Left ventricle myocardium inferior (tissue), 1 donor: ENCODE results near the gene FTCD. TPM values are rescaled to one million over a fixed set of nuclear protein-coding genes. Genes with fewer than 3 reads are reported as not detected.

Experiments used
- DNase-seq: peaks from one replicate; pipeline ENCODE4 v3.0.0-alpha.2; 2020
- H3K27ac ChIP-seq: fragments of 200-600 bp; replicated peaks from 2 replicates; pipeline ENCODE4 v1.8.0; 2021
- H3K27me3 ChIP-seq: fragments of 200-600 bp; 2 replicates; pipeline ENCODE4 v1.8.0; 2021; ENCODE audit warnings: low read depth
- H3K36me3 ChIP-seq: fragments of 200-600 bp; 2 replicates; pipeline ENCODE4 v1.8.0; 2021
- H3K4me1 ChIP-seq: fragments of 200-600 bp; 2 replicates; pipeline ENCODE4 v1.8.0; 2021
- H3K4me3 ChIP-seq: fragments of 200-600 bp; 2 replicates; pipeline ENCODE4 v1.8.0; 2021; ENCODE audit warnings: mild to moderate bottlenecking, moderate library complexity
- H3K9me3 ChIP-seq: fragments of 200-600 bp; replicated peaks from 2 replicates; pipeline ENCODE4 v1.8.0; 2021
- intact Hi-C: fragments of 100-400 bp; cut with micrococcal nuclease; formaldehyde crosslinking; loops from one replicate; pipeline ENCODE4 v1.11.0; 2022
- total RNA-seq: library from RNA; stranded (reverse); fragmentation: NEBNext Ultra II Directional; extraction: Animal tissue kit (Norgen Biotek cat#: 25700); gene quantifications from one replicate; pipeline ENCODE4 v1.2.1, GENCODE V29; 2021
- TF ChIP-seq, protein P1 (sequence below): fragments of 200-600 bp; IDR thresholded peaks from 2 replicates; pipeline ENCODE4 v1.8.0; 2021; ENCODE audit warnings: antibody characterized with exemption, mild to moderate bottlenecking, borderline replicate concordance
- donor health status: DM: no; HTN: yes; CAD: no; lungs with severe emphysema.

FTCD gene
- total RNA-seq, 1 donor from 2014 or later = 2.2 TPM

DNA sequence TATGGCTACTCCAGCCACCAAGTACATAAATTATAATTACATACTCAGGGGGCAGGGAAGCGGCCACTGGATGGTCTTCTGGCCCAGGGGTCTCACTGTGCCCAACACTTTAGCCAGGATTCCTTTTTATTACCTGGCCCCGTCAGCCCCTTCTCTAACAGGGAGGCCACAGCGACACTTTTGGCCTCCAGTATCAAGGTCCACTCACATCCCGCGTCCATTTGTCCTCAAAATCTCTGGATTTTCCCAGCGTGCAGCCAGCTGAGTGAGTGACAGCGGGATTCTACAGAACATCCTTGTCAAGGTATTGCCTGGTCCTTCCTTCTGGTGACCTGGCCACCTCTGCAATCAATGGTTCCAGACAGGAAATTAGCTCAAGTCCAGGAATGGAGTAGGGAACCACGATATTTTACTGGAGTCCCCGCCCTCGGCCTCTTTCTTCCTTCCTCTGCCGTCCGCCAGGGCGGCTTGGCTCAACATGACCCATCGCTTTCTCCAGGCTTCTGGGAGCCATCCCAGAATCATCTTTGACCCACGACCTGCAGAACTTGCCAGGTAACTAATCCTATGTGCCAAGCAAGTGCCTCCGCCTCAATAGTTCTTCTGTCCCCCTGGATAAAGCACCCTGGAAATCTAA lies 60.2 kb downstream of the FTCD start:
- DNase-seq = no peak

DNA sequence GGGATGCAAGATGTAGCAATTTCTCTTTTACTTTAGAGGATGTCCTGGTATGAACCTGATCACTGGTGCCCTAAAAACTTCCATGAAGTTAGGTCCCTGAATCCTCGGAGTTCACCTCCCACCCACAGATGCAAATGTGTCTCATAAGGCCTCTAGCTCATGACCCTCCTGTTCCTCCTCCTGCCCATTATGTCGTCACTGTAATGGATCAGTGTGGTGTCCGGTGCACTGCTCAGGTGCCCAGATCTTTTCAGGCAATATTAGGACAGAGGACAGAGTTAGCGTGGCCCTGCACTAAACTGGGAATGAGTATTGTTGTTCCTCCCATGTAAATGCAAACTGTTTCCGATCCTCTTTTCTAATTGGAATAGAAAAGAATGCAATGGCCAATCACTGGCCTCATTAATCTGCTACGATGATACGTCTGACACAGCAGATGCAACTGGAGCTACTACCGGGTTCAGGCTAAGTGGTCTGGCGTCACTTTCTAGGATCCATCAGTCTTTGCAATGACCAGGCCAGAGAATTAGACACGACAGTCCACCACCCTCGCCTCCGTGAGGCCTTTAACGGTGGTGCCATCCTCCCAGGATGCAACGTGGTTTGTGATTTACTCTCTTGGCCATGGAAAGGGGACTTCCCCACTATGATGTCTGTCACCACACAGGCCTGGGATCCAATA lies 60.8 kb downstream of the FTCD start:
- H3K9me3 ChIP-seq = no peaks in the 10 kb centered on the region
- intact Hi-C loops = no loop called here
- no peak overlapping the region for H3K27ac ChIP-seq
- no peaks in the 10 kb centered on the region for H3K36me3 ChIP-seq
- DNase-seq = no peak
- H3K4me3 ChIP-seq = no peak overlapping the region
- peaks cover 14% of the 10 kb centered on the region for H3K27me3 ChIP-seq
- TF ChIP-seq, protein P1, sequence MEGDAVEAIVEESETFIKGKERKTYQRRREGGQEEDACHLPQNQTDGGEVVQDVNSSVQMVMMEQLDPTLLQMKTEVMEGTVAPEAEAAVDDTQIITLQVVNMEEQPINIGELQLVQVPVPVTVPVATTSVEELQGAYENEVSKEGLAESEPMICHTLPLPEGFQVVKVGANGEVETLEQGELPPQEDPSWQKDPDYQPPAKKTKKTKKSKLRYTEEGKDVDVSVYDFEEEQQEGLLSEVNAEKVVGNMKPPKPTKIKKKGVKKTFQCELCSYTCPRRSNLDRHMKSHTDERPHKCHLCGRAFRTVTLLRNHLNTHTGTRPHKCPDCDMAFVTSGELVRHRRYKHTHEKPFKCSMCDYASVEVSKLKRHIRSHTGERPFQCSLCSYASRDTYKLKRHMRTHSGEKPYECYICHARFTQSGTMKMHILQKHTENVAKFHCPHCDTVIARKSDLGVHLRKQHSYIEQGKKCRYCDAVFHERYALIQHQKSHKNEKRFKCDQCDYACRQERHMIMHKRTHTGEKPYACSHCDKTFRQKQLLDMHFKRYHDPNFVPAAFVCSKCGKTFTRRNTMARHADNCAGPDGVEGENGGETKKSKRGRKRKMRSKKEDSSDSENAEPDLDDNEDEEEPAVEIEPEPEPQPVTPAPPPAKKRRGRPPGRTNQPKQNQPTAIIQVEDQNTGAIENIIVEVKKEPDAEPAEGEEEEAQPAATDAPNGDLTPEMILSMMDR = no peak
- H3K4me1 ChIP-seq = peaks cover 44% of the 10 kb centered on the region

More for the DNA sequence above, 60.2 kb downstream of the FTCD start:
- no peaks in the 10 kb centered on the region for H3K36me3 ChIP-seq
- intact Hi-C loops = no loop called here
- H3K4me3 ChIP-seq = no peak overlapping the region
- no peaks in the 10 kb centered on the region for H3K9me3 ChIP-seq
- peak overlapping the region; percentile 38 for H3K27ac ChIP-seq
- peaks cover 15% of the 10 kb centered on the region for H3K27me3 ChIP-seq
- H3K4me1 ChIP-seq = peaks cover 51% of the 10 kb centered on the region
- TF ChIP-seq, protein P1 = peak; percentile 30

DNA sequence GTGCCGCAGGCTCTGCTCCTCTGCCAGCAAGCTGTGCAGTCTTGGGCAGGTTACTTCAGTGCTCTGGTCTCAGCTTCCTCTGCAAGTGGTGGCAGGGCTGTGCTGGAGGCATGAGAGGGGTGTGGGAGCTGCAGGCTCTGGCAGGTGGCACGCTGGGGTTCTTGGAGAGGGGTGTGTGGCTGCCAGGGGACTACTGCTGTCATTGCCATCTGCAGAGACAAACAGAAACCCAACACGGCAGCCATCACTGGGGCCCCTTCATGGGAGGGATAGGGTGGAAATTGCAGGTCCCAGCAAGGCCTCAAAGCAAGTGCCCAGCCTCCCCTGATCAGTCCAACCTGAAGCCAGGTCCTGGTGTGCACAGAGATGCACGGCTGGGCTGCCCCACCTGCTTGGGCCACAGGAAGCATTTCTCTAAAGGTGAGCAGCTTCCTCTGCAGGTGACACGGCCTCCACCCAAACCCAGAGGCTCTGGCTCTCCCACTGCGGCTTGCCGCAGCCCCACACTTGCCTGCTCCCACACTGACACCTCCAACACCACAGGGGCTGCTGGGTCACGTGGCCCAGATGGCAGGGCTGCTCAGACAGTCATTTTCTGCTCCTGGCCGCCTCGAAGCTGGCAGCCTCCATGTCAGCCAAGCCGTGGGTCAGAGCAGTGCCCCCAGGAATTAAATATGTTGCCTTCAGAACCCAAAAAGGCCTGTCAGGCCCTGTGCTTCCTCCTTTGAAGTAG lies 61.5 kb downstream of the FTCD start:
- TF ChIP-seq, protein P1 = no peak
- Histone ChIP-seq H3K36me3 (no peaks in the 10 kb centered on the region), H3K27ac (no peak overlapping the region), H3K9me3 (peaks cover 3% of the 10 kb centered on the region), H3K27me3 (peaks cover 10% of the 10 kb centered on the region), H3K4me1 (peaks cover 38% of the 10 kb centered on the region), H3K4me3 (no peak overlapping the region)
- intact Hi-C loops = no loop called here
- no peak for DNase-seq

DNA sequence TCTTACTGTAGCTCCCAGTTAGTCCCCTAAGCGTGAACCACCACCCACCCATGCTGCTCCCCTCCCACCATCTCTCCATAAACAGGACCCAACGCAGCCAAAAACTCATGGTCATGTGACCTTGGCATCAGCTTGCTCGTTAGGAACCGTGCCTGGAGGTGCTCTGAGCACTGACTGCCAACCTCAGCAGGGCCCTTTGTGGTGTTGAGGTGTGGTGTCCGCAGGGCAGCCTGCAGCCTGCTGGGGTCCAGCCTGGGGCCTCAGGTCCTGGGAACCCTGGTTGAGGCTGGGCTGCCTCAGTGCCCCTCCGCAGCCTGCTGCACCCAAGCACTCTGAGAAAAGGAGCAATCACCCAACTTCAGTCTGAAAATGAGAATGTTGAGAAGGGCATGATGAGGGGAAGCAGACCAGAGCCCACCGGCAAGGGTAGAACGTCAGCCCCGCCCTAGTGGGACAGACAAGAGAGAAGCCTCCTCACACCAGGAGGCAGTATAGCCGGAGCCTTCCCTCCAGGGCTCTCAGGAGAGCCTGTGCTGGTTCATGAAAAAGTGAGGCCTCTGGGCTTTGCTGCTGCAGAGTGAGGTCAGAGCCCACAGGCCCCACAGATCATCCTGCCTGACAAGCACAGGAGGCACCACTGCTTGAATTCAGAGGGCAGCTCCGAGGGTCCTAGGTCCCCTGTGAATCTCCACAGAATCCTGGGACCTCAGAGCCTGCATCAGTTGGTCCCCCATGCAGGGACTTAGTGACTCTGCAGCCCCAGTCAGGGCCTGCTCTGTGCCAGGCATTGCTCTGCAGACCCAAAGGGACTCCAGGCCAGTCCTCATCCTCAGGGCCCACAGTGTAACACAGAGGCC lies 62.3 kb downstream of the FTCD start:
- Histone ChIP-seq H3K36me3 (no peaks in the 10 kb centered on the region), H3K9me3 (peaks cover 11% of the 10 kb centered on the region), H3K27ac (peak overlapping the region; percentile 76), H3K4me3 (no peak overlapping the region), H3K4me1 (peaks cover 30% of the 10 kb centered on the region), H3K27me3 (peaks cover 4% of the 10 kb centered on the region)
- intact Hi-C loops = no loop called here
- DNase-seq = no peak
- TF ChIP-seq, protein P1 = no peak

DNA sequence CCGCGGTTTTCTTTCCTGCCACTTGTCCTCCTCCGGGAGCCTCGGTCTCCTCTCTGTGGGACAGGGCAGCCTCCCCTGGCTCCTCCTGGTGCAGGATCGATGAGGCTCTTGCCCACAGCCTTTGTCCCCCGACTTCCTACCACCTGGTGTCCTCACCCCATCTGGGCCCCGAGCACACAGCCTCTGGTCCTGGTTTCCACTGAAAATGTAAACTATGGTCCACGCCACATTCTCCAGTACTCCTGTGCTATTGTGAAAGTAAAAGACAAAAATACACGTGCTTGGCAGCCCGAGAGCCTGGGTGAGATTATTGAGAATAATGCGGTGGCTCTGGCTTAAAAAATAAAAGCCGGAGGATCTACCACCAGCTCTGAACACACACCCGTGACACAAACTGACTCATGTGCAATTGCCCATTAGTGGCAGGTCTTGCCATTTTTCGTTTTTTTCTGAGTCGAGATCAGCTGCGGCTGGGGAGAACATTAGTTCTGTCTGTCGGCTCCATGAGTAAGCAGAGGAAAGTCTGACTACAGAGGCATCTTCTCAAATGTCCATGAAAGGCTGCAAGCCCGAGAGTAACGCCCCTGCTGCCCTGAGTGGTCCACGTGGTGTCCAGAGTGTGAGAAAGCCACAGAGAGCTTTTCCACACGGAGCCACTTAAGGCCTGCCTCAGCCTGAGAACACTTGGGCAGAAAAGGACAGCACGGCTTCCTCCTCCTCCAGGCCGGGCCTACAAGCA lies 63.2 kb downstream of the FTCD start:
- H3K4me3 ChIP-seq = no peak overlapping the region
- peak overlapping the region; percentile 76 for H3K27ac ChIP-seq
- peaks cover 22% of the 10 kb centered on the region for H3K4me1 ChIP-seq
- H3K36me3 ChIP-seq = no peaks in the 10 kb centered on the region
- TF ChIP-seq, protein P1 = no peak
- H3K9me3 ChIP-seq = peaks cover 19% of the 10 kb centered on the region
- intact Hi-C loops = no loop called here
- H3K27me3 ChIP-seq = no peaks in the 10 kb centered on the region
- peak; percentile 60 for DNase-seq
